WTC11 (cell line): ENCODE data around the gene KIDINS220.

Experiments used
- CREB1 ChIP-seq: sonication (generic); formaldehyde crosslinking; IDR thresholded peaks from 2 replicates; pipeline ENCODE4 v1.8.0; 2023; ENCODE audit warnings: mild to moderate bottlenecking, missing genetic modification reagents
- CREM ChIP-seq: sonication (generic); formaldehyde crosslinking; IDR thresholded peaks from 2 replicates; pipeline ENCODE4 v1.8.1; 2022; ENCODE audit warnings: mild to moderate bottlenecking, missing genetic modification reagents, moderate library complexity
- IRF2 ChIP-seq: sonication (generic); formaldehyde crosslinking; IDR thresholded peaks from 2 replicates; pipeline ENCODE4 v1.8.0; 2022; ENCODE audit warnings: low read depth, missing genetic modification reagents, borderline replicate concordance
- NR2C2 ChIP-seq: sonication (generic); formaldehyde crosslinking; IDR thresholded peaks from 2 replicates; pipeline ENCODE4 v1.8.0; 2022; ENCODE audit warnings: mild to moderate bottlenecking, missing genetic modification reagents
- SP1 ChIP-seq: sonication (generic); formaldehyde crosslinking; conservative IDR thresholded peaks from 2 replicates; pipeline ENCODE4 v1.8.1; 2022; ENCODE audit warnings: missing genetic modification reagents
- ZNF416 ChIP-seq: fragments of 250-450 bp; sonication (Bioruptor Pico); IDR thresholded peaks from 2 replicates; pipeline ENCODE4 v1.9.0; 2021; ENCODE audit warnings: mild to moderate bottlenecking, inconsistent platforms
- TF ChIP-seq, protein P1 (sequence below): sonication (generic); formaldehyde crosslinking; IDR thresholded peaks from 2 replicates; pipeline ENCODE4 v1.8.1; 2023; ENCODE audit warnings: mild to moderate bottlenecking, missing genetic modification reagents, moderate library complexity
- TF ChIP-seq, protein P2 (sequence below): sonication (generic); formaldehyde crosslinking; IDR thresholded peaks from 2 replicates; pipeline ENCODE4 v1.8.0; 2022; ENCODE audit warnings: mild to moderate bottlenecking, missing genetic modification reagents
- TF ChIP-seq, protein P3 (sequence below): fragments of 250-450 bp; sonication (Bioruptor Pico); IDR thresholded peaks from 2 replicates; pipeline ENCODE4 v1.9.0; 2021; ENCODE audit warnings: mild to moderate bottlenecking
- TF ChIP-seq, protein P4 (sequence below): sonication (generic); formaldehyde crosslinking; IDR thresholded peaks from 2 replicates; pipeline ENCODE4 v1.8.1; 2023; ENCODE audit warnings: mild to moderate bottlenecking, missing genetic modification reagents, moderate library complexity
- TF ChIP-seq, protein P5 (sequence below): sonication (generic); formaldehyde crosslinking; IDR thresholded peaks from 2 replicates; pipeline ENCODE4 v1.8.1; 2022; ENCODE audit warnings: low read depth, missing genetic modification reagents, borderline replicate concordance
- TF ChIP-seq, protein P6 (sequence below): fragments of 200-600 bp; IDR thresholded peaks from 2 replicates; pipeline ENCODE4 v1.8.0; 2022; ENCODE audit warnings: antibody characterized with exemption

DNA sequence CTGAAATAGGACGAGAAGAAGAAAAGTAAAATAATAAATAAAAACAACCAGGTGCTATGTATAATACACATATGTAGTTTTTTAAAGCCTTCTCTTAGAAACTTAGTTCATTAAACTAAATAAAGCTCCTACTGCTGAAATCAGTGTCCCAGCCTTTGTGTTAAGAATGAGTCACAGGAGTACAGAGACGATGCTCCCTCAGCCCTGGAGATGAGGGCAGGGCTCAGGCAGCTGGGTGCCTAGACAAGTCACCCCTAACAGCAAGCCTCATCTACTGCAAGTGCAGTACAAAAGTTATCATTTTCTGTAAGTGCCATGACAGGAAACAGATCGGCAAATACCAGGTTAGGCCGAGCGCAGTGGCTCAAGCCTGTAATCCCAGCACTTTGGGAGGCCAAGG, 18.2 kb downstream of the KIDINS220 start:
- TF ChIP-seq, protein P1, sequence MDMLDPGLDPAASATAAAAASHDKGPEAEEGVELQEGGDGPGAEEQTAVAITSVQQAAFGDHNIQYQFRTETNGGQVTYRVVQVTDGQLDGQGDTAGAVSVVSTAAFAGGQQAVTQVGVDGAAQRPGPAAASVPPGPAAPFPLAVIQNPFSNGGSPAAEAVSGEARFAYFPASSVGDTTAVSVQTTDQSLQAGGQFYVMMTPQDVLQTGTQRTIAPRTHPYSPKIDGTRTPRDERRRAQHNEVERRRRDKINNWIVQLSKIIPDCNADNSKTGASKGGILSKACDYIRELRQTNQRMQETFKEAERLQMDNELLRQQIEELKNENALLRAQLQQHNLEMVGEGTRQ (CRISPR knock-in tag) = no peak
- TF ChIP-seq, protein P2, sequence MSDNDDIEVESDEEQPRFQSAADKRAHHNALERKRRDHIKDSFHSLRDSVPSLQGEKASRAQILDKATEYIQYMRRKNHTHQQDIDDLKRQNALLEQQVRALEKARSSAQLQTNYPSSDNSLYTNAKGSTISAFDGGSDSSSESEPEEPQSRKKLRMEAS (CRISPR knock-in tag) = no peak
- TF ChIP-seq, protein P3, sequence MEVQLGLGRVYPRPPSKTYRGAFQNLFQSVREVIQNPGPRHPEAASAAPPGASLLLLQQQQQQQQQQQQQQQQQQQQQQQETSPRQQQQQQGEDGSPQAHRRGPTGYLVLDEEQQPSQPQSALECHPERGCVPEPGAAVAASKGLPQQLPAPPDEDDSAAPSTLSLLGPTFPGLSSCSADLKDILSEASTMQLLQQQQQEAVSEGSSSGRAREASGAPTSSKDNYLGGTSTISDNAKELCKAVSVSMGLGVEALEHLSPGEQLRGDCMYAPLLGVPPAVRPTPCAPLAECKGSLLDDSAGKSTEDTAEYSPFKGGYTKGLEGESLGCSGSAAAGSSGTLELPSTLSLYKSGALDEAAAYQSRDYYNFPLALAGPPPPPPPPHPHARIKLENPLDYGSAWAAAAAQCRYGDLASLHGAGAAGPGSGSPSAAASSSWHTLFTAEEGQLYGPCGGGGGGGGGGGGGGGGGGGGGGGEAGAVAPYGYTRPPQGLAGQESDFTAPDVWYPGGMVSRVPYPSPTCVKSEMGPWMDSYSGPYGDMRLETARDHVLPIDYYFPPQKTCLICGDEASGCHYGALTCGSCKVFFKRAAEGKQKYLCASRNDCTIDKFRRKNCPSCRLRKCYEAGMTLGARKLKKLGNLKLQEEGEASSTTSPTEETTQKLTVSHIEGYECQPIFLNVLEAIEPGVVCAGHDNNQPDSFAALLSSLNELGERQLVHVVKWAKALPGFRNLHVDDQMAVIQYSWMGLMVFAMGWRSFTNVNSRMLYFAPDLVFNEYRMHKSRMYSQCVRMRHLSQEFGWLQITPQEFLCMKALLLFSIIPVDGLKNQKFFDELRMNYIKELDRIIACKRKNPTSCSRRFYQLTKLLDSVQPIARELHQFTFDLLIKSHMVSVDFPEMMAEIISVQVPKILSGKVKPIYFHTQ (CRISPR knock-in tag) = no peak
- TF ChIP-seq IRF2 (CRISPR knock-in tag) = no peak
- TF ChIP-seq, protein P4, sequence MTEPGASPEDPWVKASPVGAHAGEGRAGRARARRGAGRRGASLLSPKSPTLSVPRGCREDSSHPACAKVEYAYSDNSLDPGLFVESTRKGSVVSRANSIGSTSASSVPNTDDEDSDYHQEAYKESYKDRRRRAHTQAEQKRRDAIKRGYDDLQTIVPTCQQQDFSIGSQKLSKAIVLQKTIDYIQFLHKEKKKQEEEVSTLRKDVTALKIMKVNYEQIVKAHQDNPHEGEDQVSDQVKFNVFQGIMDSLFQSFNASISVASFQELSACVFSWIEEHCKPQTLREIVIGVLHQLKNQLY (CRISPR knock-in tag) = no peak
- TF ChIP-seq, protein P5, sequence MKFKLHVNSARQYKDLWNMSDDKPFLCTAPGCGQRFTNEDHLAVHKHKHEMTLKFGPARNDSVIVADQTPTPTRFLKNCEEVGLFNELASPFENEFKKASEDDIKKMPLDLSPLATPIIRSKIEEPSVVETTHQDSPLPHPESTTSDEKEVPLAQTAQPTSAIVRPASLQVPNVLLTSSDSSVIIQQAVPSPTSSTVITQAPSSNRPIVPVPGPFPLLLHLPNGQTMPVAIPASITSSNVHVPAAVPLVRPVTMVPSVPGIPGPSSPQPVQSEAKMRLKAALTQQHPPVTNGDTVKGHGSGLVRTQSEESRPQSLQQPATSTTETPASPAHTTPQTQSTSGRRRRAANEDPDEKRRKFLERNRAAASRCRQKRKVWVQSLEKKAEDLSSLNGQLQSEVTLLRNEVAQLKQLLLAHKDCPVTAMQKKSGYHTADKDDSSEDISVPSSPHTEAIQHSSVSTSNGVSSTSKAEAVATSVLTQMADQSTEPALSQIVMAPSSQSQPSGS (CRISPR knock-in tag) = no peak
- TF ChIP-seq NR2C2 (CRISPR knock-in tag) = no peak
- no peak for TF ChIP-seq CREB1 (CRISPR knock-in tag)
- TF ChIP-seq, protein P6, sequence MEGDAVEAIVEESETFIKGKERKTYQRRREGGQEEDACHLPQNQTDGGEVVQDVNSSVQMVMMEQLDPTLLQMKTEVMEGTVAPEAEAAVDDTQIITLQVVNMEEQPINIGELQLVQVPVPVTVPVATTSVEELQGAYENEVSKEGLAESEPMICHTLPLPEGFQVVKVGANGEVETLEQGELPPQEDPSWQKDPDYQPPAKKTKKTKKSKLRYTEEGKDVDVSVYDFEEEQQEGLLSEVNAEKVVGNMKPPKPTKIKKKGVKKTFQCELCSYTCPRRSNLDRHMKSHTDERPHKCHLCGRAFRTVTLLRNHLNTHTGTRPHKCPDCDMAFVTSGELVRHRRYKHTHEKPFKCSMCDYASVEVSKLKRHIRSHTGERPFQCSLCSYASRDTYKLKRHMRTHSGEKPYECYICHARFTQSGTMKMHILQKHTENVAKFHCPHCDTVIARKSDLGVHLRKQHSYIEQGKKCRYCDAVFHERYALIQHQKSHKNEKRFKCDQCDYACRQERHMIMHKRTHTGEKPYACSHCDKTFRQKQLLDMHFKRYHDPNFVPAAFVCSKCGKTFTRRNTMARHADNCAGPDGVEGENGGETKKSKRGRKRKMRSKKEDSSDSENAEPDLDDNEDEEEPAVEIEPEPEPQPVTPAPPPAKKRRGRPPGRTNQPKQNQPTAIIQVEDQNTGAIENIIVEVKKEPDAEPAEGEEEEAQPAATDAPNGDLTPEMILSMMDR = no peak
- TF ChIP-seq SP1 (CRISPR knock-in tag) = no peak
- TF ChIP-seq CREM (CRISPR knock-in tag) = no peak
- no peak for TF ChIP-seq ZNF416
